Measurements from ENCODE around the gene GPAM.

Gene GPAM

DNA sequence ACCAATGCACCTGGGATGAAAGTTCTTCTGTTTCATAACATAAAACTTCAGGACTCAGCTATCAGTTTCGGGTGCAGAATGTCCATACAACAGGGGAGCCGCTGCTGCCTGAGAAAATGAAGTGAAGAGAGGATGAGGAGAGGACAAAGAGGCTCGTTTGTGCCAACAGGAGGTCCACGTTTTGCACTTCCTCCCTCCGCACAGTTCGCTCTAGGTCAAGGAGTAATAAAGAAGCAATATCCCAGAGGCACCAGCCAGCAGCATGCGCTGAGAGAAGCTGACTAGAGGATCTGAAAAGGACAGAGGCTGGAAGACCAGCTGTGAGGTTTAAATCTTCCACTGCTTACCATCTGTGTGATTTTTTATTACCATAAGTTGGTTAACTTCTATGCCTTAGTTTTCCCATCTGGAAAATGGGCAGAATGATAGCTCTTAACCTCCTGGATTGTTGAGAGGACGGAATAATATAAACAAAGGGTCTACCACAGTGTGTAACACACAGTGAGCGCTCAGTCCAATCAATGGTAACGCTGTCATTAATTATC, 709 bp downstream of the GPAM start:
- DNase-seq (ENCODE audit: low spot score) = no peak

DNA sequence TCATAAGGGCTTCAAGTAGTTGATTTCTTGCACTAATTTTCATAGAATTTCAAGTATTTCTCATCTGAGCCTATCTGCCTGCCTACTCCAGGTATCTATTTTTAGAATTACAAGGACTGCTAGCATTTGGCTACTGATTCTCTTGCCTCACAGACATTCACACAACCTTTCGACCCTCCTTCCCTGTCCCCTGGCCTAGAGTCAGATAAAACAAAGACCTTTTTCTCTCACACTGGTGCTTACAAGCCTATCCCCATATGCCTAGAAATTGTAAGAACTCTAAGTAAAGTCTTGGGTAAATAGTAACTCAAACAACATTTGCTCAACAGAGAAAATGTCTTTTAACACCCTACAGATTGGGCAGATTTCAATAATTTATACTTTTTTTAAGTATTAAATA, 6.3 kb downstream of the GPAM start:
- no peak for DNase-seq (ENCODE audit: low spot score)

DNA sequence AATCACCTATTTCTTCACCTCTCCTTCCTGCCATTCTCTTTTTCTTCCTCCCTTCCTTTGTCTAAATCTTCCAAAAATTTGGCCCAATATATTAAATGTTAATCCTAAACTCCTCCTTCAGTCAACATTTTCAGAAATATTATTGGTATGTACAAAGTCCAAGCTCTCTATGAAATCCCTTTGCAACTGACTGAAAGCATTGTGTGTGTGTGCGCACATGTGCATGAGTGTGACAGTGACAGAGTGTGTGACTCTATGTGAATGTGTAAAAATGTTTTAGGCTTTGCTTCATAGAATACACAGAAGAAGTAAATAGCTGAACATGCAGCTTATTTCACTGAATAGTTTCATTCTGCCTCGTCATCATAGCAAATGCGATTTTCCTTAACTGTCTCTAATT, 7.0 kb downstream of the GPAM start:
- DNase-seq (ENCODE audit: low spot score) = no peak

DNA sequence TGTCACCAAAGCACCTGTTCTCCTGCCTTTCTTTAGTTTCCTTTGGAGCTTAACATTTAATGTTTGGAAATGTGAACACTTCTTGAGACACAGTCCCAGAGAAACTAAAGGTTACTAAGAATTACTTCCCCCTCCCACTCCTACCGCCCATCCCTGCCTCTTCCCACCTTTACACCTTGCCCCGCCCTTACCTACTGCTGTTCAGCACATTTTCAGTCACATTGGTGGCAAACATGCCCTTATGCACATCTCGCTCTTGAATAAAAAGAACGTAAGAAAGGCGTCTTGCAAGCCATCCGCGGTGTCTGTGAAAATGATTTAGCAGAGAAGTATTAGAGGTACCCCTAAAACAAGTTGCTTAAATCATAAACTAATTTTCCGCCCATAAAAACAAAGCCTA, 8.2 kb downstream of the GPAM start:
- DNase-seq (ENCODE audit: low spot score) = no peak

DNA sequence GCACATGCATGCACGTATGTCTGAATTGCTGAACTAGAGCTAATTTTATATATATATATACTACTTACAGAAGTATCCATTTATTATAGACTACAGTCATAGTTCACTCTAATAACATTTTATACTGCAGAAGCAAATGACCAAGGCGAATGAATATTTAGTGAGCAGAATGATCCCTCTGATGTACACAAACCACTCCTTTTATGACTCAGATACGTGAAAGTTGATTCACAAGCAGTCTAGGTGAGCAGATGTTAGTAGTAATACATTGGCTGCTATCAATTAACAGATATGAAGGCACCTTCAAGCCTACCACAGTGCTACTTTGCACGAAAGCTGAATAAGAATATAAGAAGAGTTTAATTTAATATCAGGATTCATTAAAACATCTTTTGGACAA, 10.4 kb downstream of the GPAM start:
- DNase-seq (ENCODE audit: low spot score) = no peak

DNA sequence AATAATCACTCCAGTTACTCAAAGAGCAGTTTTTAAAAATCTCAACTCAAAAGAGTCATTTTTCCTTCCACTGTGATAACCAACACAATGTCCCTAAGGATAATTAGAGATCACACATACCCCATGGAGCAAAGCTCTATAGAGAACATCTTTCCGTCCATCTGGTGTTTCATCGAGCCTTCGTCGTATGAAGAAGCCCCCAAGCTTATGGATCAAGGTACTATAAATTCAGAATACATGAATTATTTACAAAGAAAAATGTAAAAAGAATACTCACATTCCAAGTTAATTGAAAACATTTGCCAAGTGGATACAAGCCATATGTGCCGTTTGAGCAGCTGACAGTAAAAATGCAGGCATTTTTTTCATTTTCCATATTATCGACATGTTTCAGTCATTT, 14.8 kb downstream of the GPAM start:
- DNase-seq (ENCODE audit: low spot score) = no peak

DNA sequence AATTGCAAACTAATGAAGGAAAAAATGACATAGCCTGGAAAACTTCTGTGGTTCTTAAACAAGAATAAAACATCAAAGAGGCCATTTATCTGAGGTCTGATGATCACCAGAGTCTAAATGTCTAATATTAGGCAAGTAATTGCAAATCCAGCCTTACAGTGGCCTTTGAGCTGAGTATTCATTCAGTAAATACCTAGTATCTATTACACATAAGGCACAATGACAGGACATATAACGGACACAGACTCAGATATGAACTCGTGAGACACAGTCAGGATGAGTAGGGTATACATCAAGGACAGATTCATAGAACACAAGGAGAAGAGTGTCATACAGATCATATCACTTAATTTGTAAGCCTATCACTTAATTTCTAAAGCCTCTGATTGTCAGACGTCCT, 16.8 kb downstream of the GPAM start:
- DNase-seq (ENCODE audit: low spot score) = no peak

DNA sequence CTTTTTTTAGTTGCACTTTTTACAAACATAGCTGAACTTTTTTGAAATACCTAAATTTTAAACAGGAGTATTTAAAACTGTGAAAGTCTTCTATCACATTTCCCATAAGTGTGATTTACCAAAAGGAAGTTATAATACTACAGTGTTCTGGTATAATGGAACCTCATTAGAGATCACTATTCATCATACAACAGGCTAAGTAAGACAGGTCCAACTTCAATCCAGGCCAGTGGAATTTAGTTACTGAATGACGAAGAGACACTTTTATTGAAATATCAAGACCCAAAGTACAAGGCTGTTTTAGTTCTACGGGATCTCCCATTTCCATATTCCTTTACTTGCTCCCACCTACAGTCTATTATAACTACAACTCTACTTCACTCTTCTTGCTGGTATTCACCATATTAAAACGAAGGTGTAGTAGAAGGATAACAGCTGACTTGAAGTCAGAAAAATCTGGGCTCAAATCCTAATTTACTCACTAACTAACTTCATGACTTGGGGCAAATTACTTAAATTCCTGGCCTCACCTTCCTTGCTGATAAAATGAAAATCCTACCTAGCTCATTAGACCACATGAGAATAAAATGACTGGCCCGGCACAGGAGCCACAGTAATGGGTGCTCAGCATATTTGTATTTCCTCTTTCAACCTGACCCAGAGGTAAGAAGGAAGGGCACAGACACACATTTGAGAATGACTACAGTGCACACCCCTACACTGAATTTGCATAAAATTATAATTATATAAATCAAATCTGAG, 21.6 kb downstream of the GPAM start:
- no peak for DNase-seq (ENCODE audit: low spot score)

DNA sequence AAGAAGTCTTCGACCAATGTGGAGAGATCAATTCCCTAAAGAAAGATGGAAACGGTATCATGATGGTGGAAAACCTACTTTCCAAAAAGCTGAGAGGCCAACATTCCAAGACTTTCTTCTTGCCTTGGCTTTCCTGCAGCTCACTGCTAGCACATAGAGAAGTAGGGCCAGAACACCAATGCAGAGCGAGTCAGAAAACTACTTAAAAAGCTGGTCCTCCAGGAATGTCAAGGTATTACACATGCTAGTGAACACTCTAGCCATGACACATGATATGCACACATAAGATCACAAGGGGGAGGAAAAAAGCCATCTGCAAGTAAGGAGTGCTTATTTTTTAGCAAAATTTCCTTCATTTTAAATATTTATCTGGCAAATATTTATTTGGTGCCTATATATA, 22.7 kb downstream of the GPAM start:
- DNase-seq (ENCODE audit: low spot score) = no peak

DNA sequence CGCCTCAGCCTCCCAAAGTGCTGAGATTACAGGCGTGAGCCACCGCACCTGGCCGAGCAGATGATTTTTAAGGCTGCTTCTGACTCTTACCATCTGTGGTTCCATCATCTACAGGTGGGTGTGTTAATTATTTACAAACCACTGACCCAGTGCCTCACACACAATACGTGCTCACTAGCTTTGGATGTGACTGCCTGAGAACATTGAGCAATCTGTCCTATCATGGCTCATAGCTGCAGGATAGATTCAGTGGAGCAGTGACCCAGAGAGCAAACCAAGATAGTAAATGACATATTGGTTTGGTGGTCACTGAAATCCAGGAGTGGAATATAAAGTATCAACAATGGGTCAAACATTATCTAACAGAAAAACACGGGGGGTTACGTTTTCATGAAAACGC, 24.1 kb downstream of the GPAM start:
- no peak for DNase-seq (ENCODE audit: low spot score)

DNA sequence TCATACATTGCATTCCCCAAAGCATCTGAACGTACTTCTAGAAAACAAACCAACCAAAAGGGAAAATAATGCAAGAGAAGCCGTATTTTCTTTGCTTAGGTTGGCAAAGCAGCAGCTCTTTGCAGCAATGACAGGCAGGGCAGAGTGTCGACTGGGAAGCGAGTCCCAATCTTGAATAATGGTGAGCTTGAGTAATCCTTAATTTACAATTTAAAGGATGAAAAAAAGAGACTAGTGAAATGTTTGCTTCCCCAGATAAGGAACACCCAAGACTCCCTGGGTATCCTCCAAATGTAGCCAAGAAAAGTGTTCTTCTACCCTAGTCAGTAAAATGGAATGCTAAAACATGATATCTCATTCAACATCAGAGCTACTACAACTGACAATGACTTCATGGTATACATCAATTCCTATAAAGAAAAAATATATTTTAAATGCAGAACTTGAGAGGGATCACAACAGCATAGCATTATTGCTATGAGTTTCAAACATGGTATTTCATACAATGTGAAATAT, 32.0 kb downstream of the GPAM start:
- DNase-seq (ENCODE audit: low spot score) = no peak

DNA sequence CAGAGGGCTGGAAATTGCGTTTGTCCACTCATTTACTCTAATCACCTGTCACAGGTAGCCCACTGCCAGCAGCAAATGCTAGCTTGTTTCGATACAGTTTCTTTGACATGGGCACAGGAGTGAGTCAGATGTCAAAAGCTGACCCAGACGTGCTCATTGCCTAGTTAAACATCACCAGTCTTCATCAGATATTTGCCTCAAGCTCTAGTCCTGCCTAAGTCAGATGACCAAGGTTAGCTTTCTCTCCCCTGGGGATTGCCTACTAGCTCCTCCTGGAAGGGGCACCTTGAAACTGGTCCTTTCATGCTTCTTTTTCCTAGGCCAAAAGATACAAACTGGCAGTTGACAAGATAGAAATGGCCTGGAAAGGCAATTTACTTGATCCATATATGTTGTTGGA, 35.2 kb downstream of the GPAM start:
- no peak for DNase-seq (ENCODE audit: low spot score)

DNA sequence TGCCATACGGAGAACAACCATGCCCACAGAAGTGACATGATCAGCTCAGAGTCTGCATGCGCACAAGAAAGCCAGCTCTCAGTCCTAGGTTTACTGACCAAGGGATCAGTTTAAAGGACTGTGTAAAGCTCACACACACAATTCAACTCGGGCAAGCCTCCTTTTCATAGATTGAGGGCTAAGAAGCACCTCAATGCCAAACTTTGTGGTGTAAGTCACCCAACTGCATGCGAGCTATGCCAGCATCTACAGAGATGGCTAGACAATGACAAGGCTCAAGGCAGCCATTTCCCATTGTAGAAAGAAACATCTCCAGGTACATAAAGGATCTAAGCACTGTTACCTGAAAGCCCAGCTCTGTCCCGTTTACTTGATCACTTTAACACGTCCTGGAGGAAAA, 36.8 kb downstream of the GPAM start:
- no peak for DNase-seq (ENCODE audit: low spot score)

DNA sequence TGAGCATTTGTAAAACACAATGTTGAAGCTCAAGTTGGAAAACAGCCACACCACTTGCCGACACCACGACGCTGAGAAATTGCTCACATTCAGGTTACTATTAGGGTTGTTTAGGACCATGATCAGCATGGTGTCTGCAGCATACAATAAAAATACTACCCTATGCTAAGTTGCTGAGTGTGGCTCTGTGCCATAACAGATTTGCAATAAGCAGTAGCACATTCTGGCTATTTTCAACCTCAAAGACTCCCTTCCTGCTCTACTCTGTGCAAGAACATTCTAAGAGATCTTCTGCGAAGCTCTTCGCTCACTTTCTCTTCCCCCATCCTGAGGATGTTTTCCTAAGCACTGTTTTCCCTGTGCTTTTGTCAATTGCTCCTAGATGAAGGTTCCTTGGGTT, 38.3 kb downstream of the GPAM start:
- DNase-seq (ENCODE audit: low spot score) = no peak

DNA sequence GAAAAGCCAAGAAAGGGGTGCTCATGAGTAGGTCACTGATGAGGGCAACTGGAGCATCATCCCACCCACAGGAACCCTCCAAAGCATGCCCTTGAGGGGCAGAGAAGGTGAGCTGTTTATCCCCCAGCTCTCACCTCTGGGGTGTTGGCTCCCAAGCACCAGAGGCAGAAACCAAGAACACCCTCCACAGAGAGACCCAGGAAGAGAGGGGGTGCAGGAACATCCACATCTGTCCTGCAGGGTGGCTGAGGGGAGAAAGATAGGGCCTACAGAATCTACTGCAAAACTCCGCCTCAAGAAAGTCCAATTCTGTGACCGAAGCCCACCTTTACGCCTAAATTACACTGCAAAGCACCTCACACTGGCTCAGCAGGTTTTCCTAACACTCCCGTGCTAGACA, 40.1 kb downstream of the GPAM start:
- DNase-seq (ENCODE audit: low spot score) = no peak

DNA sequence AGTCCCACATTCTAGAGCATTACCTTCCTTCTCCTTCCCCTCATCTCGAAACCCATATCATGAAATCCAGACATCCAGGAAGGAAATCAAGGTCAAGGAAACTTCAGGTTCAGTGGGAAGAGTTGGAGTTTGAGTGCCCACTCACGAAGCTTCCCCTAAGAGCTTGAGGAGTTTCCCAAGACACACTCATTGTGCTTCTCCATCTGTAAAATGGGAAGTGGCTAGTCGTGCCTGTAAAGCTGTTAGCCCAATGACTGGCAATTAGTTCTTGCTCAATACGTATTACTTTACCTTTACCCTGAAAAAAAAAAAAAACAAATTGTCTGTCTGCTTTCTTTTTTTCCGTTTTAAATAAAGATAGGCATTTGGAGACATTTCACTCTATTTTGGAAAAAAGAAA, 42.3 kb downstream of the GPAM start:
- DNase-seq (ENCODE audit: low spot score) = no peak

DNA sequence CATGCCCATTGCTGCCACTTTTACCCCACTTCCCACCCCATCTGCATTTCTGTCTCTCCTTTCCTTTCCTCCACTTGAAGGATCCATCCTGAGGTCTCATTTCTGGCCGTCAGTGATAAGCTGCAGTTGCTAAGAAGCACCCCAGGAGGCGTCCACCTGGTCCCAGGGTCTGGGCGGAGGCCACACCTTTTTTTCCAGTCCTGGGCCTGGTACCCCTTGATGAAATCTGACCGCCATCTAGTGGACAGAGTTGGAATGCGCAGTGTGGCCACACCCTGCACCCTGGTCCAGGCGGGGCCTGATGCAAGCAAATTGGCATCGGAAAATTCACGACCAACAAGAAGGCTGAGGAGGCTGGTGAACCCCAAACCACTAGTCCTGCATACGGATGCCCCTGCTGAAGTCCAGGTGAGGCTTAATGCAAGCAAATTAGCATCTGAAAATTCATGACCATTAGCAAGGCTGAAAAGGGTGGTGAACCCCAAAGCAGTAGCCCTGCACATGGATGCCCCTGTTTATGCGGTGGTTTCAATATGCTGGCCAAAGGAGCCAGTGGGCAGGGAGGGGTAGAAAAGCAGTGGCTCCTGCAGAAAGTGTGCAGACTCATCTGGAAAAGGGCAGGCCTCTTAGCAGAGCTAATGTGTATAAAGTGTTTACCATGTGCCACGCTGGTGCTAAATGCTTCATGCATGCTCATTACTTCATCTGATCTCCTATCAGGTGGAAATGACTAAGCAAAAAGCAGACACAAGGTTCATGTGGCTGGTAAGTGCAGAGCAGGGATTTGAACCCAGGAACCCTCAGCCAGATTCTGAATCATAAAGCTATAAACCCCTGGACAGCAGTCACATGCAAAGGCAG, 43.2 kb downstream of the GPAM start:
- DNase-seq (ENCODE audit: low spot score) = peak; percentile 81

DNA sequence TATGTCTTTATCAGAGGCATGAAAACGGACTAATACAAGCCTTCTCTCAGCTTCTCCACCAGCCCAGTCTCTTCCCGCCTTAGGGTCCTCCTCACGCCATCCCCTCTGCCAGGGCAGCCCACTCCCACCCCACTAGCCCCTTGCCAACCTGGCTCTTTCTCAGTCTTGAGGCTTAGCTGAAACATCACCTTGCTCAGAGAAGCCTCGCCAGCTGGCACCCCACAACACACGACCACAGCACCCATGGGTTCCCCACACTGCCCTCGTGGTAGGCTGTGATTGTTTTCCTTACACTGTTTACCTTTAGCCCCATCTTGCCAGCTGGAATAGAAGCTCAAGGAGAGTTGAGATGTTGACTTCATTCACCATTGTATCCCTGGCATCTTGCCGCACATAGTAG, 44.4 kb downstream of the GPAM start:
- DNase-seq (ENCODE audit: low spot score) = no peak

DNA sequence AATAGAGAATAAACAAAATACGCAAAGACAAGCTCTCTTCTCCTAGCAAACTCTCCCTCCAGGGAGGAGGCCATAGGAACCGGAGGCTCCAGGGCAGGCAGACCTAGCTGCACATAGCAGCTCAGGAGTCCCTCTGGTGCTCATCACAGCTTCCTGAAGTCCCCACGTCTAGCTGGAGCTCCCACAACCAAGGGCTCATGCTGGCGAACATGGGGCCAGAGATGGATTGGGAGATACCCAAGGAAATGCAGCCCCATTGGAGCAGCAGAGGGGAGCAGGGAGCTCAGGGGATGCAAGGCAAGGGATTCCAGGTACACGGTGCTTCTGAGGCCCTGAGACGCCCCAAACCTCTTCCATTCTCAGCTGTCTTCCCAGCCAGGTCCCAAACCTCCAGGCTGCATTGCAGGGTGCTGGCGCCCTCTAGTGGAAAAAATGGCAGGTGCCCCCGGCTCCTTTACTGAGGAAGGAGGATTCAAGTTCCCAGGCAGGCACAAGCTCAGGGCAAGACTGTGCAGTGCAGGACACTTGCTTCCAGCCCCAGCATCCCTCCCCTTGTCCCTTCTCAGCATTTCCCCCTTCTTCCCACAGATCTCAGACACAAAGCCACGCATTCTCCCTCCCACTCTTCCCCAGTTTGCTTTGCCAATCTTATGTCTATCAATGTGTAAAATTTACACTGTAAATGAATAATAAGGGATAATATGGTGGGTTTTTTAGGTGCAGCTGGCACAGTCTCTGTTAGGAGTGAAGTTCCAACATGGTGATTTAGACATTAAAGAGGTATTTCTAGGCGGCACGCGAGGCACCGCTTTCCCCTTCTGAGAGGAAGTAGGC, 46.2 kb downstream of the GPAM start:
- peak; percentile 36 for DNase-seq (ENCODE audit: low spot score)

DNA sequence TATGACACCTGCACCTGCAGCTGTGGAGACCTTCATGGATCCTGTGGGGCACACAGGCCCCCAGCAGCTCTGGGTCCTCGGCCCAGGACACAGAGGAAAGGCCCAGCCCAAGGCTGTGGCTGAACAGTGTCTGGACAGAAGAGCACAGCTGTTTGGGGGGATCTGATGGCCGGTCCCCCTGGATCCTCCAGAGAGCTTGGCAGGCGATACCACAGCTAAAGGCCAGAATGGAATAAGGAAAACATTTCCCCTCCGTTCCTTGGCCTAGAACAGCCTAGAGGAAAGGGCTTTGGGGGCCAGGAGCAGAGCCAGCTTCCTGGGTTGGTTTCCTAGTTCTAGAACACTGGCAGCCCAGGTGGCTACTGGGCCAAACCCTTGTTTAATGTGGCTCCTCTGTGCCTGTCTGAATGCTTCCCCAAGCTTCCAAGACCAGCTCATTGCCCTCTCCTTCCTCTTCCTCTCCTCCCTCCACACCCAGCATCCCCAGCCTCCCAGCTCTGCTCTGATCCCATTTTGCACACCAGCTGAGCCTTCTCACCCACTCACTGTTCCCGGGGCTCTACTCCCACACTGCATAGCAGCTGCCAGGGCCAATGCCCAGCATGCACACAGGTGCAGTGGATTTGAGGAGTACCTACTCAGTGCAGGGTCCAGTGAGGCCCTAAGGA, 46.9 kb downstream of the GPAM start:
- no peak for DNase-seq (ENCODE audit: low spot score)

DNA sequence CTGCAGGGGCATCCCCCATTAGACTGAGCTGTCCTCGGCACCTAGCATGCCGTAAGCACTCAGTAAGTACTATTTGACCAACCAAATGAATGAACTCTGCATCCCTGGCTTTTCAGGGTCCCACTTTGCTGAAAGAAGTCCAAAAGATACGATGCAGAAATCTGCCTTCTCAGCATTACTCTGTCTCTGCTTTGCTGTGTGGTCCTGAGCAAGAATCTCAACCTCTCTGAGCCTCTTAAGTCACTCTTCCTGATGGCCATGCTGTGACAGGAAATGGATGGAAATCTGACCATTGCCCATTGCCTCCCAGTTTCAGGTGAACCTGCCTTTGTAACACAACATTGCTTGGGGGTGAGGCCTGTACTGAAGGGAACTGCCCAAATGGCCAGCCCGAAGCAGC, 48.0 kb downstream of the GPAM start:
- no peak for DNase-seq (ENCODE audit: low spot score)

DNA sequence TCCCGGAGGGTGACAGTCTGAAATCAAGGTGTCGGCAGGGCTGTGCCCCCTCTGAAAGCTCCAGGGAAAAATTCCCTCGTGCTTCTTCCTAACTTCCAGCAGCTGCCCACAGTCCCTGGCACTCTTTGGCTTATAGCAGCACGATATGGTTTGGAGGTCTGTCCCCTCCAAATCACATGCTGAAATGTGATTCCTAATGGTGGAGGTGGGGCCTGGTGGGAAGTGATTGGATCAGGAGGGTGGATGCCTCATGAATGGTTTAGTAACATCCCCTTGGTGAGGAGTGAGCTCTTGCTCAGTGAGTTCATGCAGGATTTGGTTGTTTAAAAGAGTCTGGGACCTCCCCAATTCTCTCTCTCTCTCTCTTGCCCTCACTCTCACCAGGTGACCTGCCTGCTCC, 51.1 kb downstream of the GPAM start:
- DNase-seq (ENCODE audit: low spot score) = no peak

Measured in SW480 (cell line).